ENCODE measurements around the gene CLDN1. TPM values are rescaled to one million over a fixed set of nuclear protein-coding genes. Genes with fewer than 3 reads are reported as not detected.

Gene CLDN1
- total RNA-seq, 4 donors from 2014 or later: 0.25 to 1.00 (median 0.36) TPM; not detected in 1

GRCh38 chr3:190322604-190323245, 479 bp upstream of the CLDN1 start:
- intact Hi-C loops (cut with DNase I; ENCODE audit: low total_unique reads) (loop anchor here (1.0 to 2.0 kb wide), 2 partner anchors 97 to 362 kb away; no protein-coding TSS in a partner anchor), in situ Hi-C loops (cut with MboI; ENCODE audit: low sequenced_read_pairs in 4 of 4) (loop anchor here (5.0 to 10.0 kb wide), 3 partner anchors 98 to 358 kb away; no protein-coding TSS in a partner anchor)
- Histone ChIP-seq H3K4me1 (peaks cover 4 to 9% of the 10 kb centered on the region in 2 donors), H3K9me3 (no peaks in the 10 kb centered on the region), H3K36me3 (no peaks in the 10 kb centered on the region), H3K27ac (no peak overlapping the region), H3K27me3 (peaks cover 0 to 5% (median 0%) of the 10 kb centered on the region in 3 donors), H3K4me3 (peak overlapping the region; percentile 54 to 86 (median 60))
- TF ChIP-seq CTCF (IDR thresholded peaks at IDR 0.05 in 4 of 5, conservative IDR thresholded peaks at IDR 0.05 in 1 of 5) (peak in 1 of 5 experiments; percentile 9), POLR2A (IDR thresholded peaks at IDR 0.05) (no peak)
- ATAC-seq (no peak), DNase-seq (no peak)

GRCh38 chr3:190320594-190321362, 1.5 kb downstream of the CLDN1 start:
- intact Hi-C loops (cut with DNase I; ENCODE audit: low total_unique reads): no loop called here
- in situ Hi-C loops (cut with MboI; ENCODE audit: low sequenced_read_pairs in 4 of 4): loop anchor here (5.0 to 10.0 kb wide), 3 partner anchors 96 to 356 kb away; no protein-coding TSS in a partner anchor

GRCh38 chr3:190319660-190320059, 2.6 kb downstream of the CLDN1 start:
- no peaks in the 10 kb centered on the region for H3K9me3 ChIP-seq

More at GRCh38 chr3:190320594-190321362, 1.5 kb downstream of the CLDN1 start:
- Histone ChIP-seq H3K27ac (no peak overlapping the region), H3K4me1 (peaks cover 4 to 9% of the 10 kb centered on the region in 2 donors), H3K36me3 (no peaks in the 10 kb centered on the region), H3K27me3 (peaks cover 0 to 5% (median 0%) of the 10 kb centered on the region in 3 donors), H3K4me3 (no peak overlapping the region), H3K9me3 (no peaks in the 10 kb centered on the region)
- DNase-seq (no peak), ATAC-seq (no peak)
- no peak for TF ChIP-seq POLR2A (IDR thresholded peaks at IDR 0.05)
- no peak for TF ChIP-seq CTCF (IDR thresholded peaks at IDR 0.05 in 4 of 5, conservative IDR thresholded peaks at IDR 0.05 in 1 of 5)

GRCh38 chr3:190318666-190319065, 3.6 kb downstream of the CLDN1 start:
- no peak overlapping the region for H3K27ac ChIP-seq
- no peak for ATAC-seq
- peaks cover 4 to 9% of the 10 kb centered on the region in 2 donors for H3K4me1 ChIP-seq
- TF ChIP-seq POLR2A (IDR thresholded peaks at IDR 0.05) (no peak), CTCF (IDR thresholded peaks at IDR 0.05 in 4 of 5, conservative IDR thresholded peaks at IDR 0.05 in 1 of 5) (no peak)
- in situ Hi-C loops (cut with MboI; ENCODE audit: low sequenced_read_pairs in 4 of 4) (loop anchor here in 1 of 4 donors (5.0 kb wide), 1 partner anchor 356 kb away; no protein-coding TSS in a partner anchor), intact Hi-C loops (cut with DNase I; ENCODE audit: low total_unique reads) (no loop called here)
- H3K27me3 ChIP-seq: peaks cover 0 to 3% (median 0%) of the 10 kb centered on the region in 3 donors
- no peak for DNase-seq
- H3K9me3 ChIP-seq: no peaks in the 10 kb centered on the region
- no peak overlapping the region for H3K4me3 ChIP-seq
- H3K36me3 ChIP-seq: no peaks in the 10 kb centered on the region

More at GRCh38 chr3:190319660-190320059, 2.6 kb downstream of the CLDN1 start:
- TF ChIP-seq POLR2A (IDR thresholded peaks at IDR 0.05) (no peak), CTCF (IDR thresholded peaks at IDR 0.05 in 4 of 5, conservative IDR thresholded peaks at IDR 0.05 in 1 of 5) (no peak)
- ATAC-seq (no peak), DNase-seq (no peak)
- no peaks in the 10 kb centered on the region for H3K36me3 ChIP-seq
- intact Hi-C loops (cut with DNase I; ENCODE audit: low total_unique reads): no loop called here
- in situ Hi-C loops (cut with MboI; ENCODE audit: low sequenced_read_pairs in 4 of 4): loop anchor here (5.0 to 10.0 kb wide), 4 partner anchors 95 to 357 kb away; no protein-coding TSS in a partner anchor
- H3K4me3 ChIP-seq: no peak overlapping the region
- peaks cover 4 to 9% of the 10 kb centered on the region in 2 donors for H3K4me1 ChIP-seq
- no peak overlapping the region for H3K27ac ChIP-seq
- H3K27me3 ChIP-seq: peaks cover 0 to 3% (median 0%) of the 10 kb centered on the region in 3 donors

All from gastrocnemius medialis (tissue), 4 donors.